Hepatocyte (in vitro differentiated cells): ENCODE data around the gene RELB. TPM values are rescaled to one million over a fixed set of nuclear protein-coding genes. Genes with fewer than 3 reads are reported as not detected.
A peak's percentile ranks its signal among the peaks of the same experiment; 100 is the strongest.

Source experiments
- DNase-seq: peaks from one replicate; pipeline ENCODE4 v3.0.0-alpha.2; 2016; ENCODE audit warnings: low spot score
- H2AFZ ChIP-seq: fragments of 200-600 bp; sonication (generic); 2 replicates; pipeline ENCODE4 v1.6.0; 2016; ENCODE audit warnings: antibody characterized with exemption, mild to moderate bottlenecking
- H3K27ac ChIP-seq: fragments of 200-600 bp; sonication (generic); 2 replicates; pipeline ENCODE4 v1.5.1; 2016; ENCODE audit warnings: mild to moderate bottlenecking
- H3K27me3 ChIP-seq: fragments of 200-600 bp; sonication (generic); 2 replicates; pipeline ENCODE4 v1.6.1; 2016
- H3K36me3 ChIP-seq: fragments of 200-600 bp; sonication (generic); replicated peaks from 2 replicates; pipeline ENCODE4 v1.5.1; 2016; ENCODE audit warnings: low read depth; ENCODE audit not compliant: insufficient read depth
- H3K4me1 ChIP-seq: fragments of 200-600 bp; sonication (generic); 2 replicates; pipeline ENCODE4 v1.5.1; 2016; ENCODE audit warnings: mild to moderate bottlenecking, moderate library complexity; ENCODE audit not compliant: insufficient read depth
- H3K4me2 ChIP-seq: fragments of 200-600 bp; sonication (generic); 2 replicates; pipeline ENCODE4 v1.6.0; 2016
- H3K4me3 ChIP-seq: fragments of 200-600 bp; sonication (generic); 2 replicates; pipeline ENCODE4 v1.5.1; 2016; ENCODE audit warnings: mild to moderate bottlenecking
- H3K79me2 ChIP-seq: fragments of 200-600 bp; sonication (generic); 2 replicates; pipeline ENCODE4 v1.6.0; 2017; ENCODE audit warnings: mild to moderate bottlenecking
- H3K9me2 ChIP-seq: fragments of 200-600 bp; sonication (generic); replicated peaks from 2 replicates; pipeline ENCODE4 v1.6.0; 2017; ENCODE audit warnings: mild to moderate bottlenecking; ENCODE audit not compliant: insufficient read depth
- H3K9me3 ChIP-seq: fragments of 200-600 bp; sonication (generic); 2 replicates; pipeline ENCODE4 v1.5.1; 2016; ENCODE audit warnings: low read depth, mild to moderate bottlenecking
- H4K20me1 ChIP-seq: fragments of 200-600 bp; sonication (generic); 2 replicates; pipeline ENCODE4 v1.6.0; 2016; ENCODE audit warnings: mild to moderate bottlenecking; ENCODE audit not compliant: insufficient read depth, poor library complexity, severe bottlenecking
- EZH2 ChIP-seq: fragments of 200-600 bp; sonication (generic); IDR thresholded peaks from 2 replicates; pipeline ENCODE4 v1.6.1; 2016; ENCODE audit warnings: antibody characterized with exemption, mild to moderate bottlenecking, borderline replicate concordance
- EZH2phosphoT487 ChIP-seq: fragments of 200-600 bp; sonication (generic); IDR thresholded peaks from one replicate; pipeline ENCODE4 v1.6.1; 2018; ENCODE audit warnings: antibody characterized with exemption, mild to moderate bottlenecking, low read depth, moderate library complexity; ENCODE audit not compliant: unreplicated experiment, severe bottlenecking
- WGBS: methylation state at CpG from one replicate; pipeline ENCODE4 v1.1.6; 2016; ENCODE audit warnings: low lambda C conversion rate; ENCODE audit errors: missing lambda C conversion rate; 5-methylcytosine and 5-hydroxymethylcytosine counted together
- polyA plus RNA-seq: library from polyadenylated mRNA; unstranded; fragments of >200 nt; fragmentation: Nextera tagmentation; extraction: Ambion mirVana; gene quantifications from 2 replicates; pipeline ENCODE4 v1.2.1, GENCODE V29; 2016
- total RNA-seq: library from RNA; depleted of rRNA; stranded (reverse); fragments of >200 nt; gene quantifications from 2 replicates; pipeline ENCODE4 v1.2.3, GENCODE V29; 2014
- TF ChIP-seq, protein P1 (sequence below): fragments of 200-600 bp; sonication (generic); IDR thresholded peaks from 2 replicates; pipeline ENCODE4 v1.5.1; 2016; ENCODE audit warnings: antibody characterized with exemption, mild to moderate bottlenecking; ENCODE audit not compliant: poor library complexity

The RELB gene
- total and polyA plus RNA-seq, 2 experiments from 2014 or later: 6.3 to 9.1 TPM

DNA sequence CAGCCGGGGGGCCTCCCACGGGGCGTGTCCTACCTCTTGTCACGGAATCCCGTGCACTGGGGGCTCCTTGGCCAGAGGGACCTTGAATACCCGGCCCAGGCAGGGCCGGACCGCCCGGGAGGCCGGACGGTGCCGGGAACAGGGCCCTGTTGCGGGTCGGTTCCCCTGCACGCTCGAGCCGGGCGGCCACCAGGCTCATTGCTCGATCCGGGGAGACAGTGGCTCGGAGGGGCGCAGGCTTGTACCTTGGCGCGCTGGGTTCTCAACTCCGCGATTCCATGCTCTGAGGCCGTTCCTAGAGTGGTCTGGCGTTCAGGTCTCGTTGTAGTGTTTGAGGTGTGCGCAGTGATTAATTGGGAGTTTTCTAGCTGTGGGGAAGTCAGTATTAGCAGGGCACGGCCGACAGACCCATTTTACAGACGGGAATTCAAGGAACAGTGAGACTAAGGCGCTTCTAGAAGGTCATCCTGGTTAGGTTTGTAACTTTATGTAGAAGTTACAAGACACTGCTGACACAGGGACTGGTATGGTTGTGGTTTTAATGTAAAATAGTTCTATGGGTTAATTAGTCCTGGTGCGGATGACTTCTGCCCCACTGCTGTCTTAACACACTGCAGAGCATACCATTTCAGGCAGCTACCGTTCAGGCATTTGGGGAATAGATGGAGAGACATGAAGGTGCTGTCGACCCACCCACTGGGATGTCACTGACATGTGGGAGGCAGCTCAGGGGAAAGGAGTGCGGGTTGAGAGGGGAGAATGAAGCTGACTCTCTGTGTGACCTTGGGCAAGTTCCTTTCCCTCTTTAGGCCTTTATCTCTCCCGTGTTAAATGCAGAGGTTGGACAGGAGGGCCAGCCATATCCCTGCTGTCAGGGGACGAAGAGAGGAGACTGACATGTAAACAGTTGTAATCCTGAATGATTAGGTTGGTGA is 45.5 kb upstream of the RELB start:
- Histone ChIP-seq H3K79me2 (peaks cover 61% of the 10 kb centered on the region), H3K36me3 (no peaks in the 10 kb centered on the region), H3K27ac (peak overlapping the region; percentile 77), H3K27me3 (no peaks in the 10 kb centered on the region), H3K4me1 (peaks cover 13% of the 10 kb centered on the region), H3K4me2 (peak overlapping the region; percentile 97), H3K4me3 (peak overlapping the region; percentile 96), H3K9me2 (no peaks in the 10 kb centered on the region), H4K20me1 (peaks cover 48% of the 10 kb centered on the region), H3K9me3 (no peaks in the 10 kb centered on the region), H2AFZ (peak overlapping the region; percentile 46)
- no peak for DNase-seq
- TF ChIP-seq EZH2phosphoT487: no peak
- TF ChIP-seq EZH2: no peak
- TF ChIP-seq, protein P1, sequence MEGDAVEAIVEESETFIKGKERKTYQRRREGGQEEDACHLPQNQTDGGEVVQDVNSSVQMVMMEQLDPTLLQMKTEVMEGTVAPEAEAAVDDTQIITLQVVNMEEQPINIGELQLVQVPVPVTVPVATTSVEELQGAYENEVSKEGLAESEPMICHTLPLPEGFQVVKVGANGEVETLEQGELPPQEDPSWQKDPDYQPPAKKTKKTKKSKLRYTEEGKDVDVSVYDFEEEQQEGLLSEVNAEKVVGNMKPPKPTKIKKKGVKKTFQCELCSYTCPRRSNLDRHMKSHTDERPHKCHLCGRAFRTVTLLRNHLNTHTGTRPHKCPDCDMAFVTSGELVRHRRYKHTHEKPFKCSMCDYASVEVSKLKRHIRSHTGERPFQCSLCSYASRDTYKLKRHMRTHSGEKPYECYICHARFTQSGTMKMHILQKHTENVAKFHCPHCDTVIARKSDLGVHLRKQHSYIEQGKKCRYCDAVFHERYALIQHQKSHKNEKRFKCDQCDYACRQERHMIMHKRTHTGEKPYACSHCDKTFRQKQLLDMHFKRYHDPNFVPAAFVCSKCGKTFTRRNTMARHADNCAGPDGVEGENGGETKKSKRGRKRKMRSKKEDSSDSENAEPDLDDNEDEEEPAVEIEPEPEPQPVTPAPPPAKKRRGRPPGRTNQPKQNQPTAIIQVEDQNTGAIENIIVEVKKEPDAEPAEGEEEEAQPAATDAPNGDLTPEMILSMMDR: no peak
- 6% methylated on average over 35 of the region's 40 CpGs for WGBS

DNA sequence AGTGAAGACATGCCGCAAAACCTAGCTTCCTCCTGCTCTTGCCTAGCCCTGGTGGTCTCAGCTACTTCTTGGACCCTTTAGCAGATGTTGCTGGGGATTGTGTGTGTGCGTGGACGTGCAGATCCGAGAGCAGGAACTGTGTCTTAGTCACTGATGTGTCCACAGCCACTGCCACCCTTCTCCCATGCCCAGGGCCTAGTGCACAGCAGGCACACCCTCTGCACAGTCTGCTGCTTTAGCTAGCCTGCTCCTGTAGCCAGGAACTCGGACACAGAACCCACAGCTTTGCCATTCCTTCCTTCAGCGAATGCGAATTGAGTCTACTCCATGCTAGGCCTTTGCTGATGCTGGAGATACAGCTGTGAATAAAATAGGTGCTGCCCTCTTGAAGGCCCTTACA is 43.7 kb upstream of the RELB start:
- Histone ChIP-seq H2AFZ (no peak overlapping the region), H4K20me1 (peaks cover 48% of the 10 kb centered on the region), H3K4me2 (no peak overlapping the region), H3K9me2 (no peaks in the 10 kb centered on the region), H3K36me3 (no peaks in the 10 kb centered on the region), H3K79me2 (peaks cover 78% of the 10 kb centered on the region), H3K27me3 (no peaks in the 10 kb centered on the region), H3K4me1 (peaks cover 8% of the 10 kb centered on the region), H3K9me3 (no peaks in the 10 kb centered on the region), H3K4me3 (no peak overlapping the region), H3K27ac (no peak overlapping the region)
- WGBS: 94% methylated on average over 7 of the region's 7 CpGs
- no peak for DNase-seq
- TF ChIP-seq, protein P1: no peak
- TF ChIP-seq EZH2phosphoT487: no peak
- no peak for TF ChIP-seq EZH2

DNA sequence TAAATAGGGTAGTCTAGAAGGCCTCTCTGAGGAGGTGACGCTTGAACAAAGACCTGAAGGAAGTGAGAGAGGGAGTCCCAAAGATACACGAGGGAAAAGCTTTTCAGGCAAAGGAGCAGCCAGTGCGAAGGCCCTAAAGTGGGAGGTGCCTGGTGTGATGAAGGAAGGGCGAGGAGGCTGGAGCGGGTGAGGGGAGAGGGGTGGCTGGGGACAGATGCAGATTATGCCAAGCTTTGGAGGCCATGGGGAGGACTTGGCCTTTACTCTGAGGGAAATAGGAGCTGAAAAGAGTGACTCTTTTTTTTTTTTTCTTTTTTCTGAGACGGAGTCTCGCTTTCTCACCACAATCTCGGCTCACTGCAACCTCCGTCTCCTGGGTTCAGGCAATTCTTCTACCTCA is 43.2 kb upstream of the RELB start:
- no peak overlapping the region for H3K4me2 ChIP-seq
- no peaks in the 10 kb centered on the region for H3K9me3 ChIP-seq
- no peak overlapping the region for H3K4me3 ChIP-seq
- no peaks in the 10 kb centered on the region for H3K36me3 ChIP-seq
- no peaks in the 10 kb centered on the region for H3K27me3 ChIP-seq
- TF ChIP-seq EZH2phosphoT487: no peak
- no peak for TF ChIP-seq EZH2
- TF ChIP-seq, protein P1: no peak
- no peaks in the 10 kb centered on the region for H3K9me2 ChIP-seq
- peaks cover 48% of the 10 kb centered on the region for H4K20me1 ChIP-seq
- H3K79me2 ChIP-seq: peaks cover 78% of the 10 kb centered on the region
- DNase-seq: no peak
- peaks cover 8% of the 10 kb centered on the region for H3K4me1 ChIP-seq
- no peak overlapping the region for H3K27ac ChIP-seq
- H2AFZ ChIP-seq: no peak overlapping the region
- 94% methylated on average over 9 of the region's 9 CpGs for WGBS
